ENCODE results near the gene CMSS1.

CMSS1 gene

GRCh38 chr3:99794485-99794884, 23.2 kb upstream of the CMSS1 start:
- TF ChIP-seq POLR2A (IDR thresholded peaks at IDR 0.05; ENCODE audit: low read depth, low read length) = no peak
- DNase-seq (ENCODE audit: insufficient read length, low spot score) (no peak), FAIRE-seq (no peak)

GRCh38 chr3:99795573-99795972, 22.1 kb upstream of the CMSS1 start:
- FAIRE-seq = no peak
- no peak for TF ChIP-seq POLR2A (IDR thresholded peaks at IDR 0.05; ENCODE audit: low read depth, low read length)
- no peak for DNase-seq (ENCODE audit: insufficient read length, low spot score)

GRCh38 chr3:99799422-99799821, 18.2 kb upstream of the CMSS1 start:
- no peak for FAIRE-seq
- TF ChIP-seq POLR2A (IDR thresholded peaks at IDR 0.05; ENCODE audit: low read depth, low read length) = no peak

GRCh38 chr3:99803297-99803696, 14.4 kb upstream of the CMSS1 start:
- no peak for DNase-seq (ENCODE audit: insufficient read length, low spot score)
- no peak for FAIRE-seq
- no peak for TF ChIP-seq POLR2A (IDR thresholded peaks at IDR 0.05; ENCODE audit: low read depth, low read length)

More at GRCh38 chr3:99799422-99799821, 18.2 kb upstream of the CMSS1 start:
- no peak for DNase-seq (ENCODE audit: insufficient read length, low spot score)

- FAIRE-seq = no peak
- no peak for TF ChIP-seq POLR2A (IDR thresholded peaks at IDR 0.05; ENCODE audit: low read depth, low read length)
- DNase-seq (ENCODE audit: insufficient read length, low spot score) = no peak
Observed at GRCh38 chr3:99805160-99805559, 12.5 kb upstream of the CMSS1 start.

- DNase-seq (ENCODE audit: insufficient read length, low spot score) (peak; percentile 30), FAIRE-seq (peak; percentile 65)
- no peak for TF ChIP-seq POLR2A (IDR thresholded peaks at IDR 0.05; ENCODE audit: low read depth, low read length)
Observed at GRCh38 chr3:99808163-99808794, 9.4 kb upstream of the CMSS1 start.

- FAIRE-seq (no peak), DNase-seq (ENCODE audit: insufficient read length, low spot score) (no peak)
- TF ChIP-seq POLR2A (IDR thresholded peaks at IDR 0.05; ENCODE audit: low read depth, low read length) = no peak
Observed at GRCh38 chr3:99809565-99809964, 8.1 kb upstream of the CMSS1 start.

GRCh38 chr3:99810403-99810802, 7.3 kb upstream of the CMSS1 start:
- FAIRE-seq (no peak), DNase-seq (ENCODE audit: insufficient read length, low spot score) (no peak)
- TF ChIP-seq POLR2A (IDR thresholded peaks at IDR 0.05; ENCODE audit: low read depth, low read length) = no peak

- TF ChIP-seq POLR2A (IDR thresholded peaks at IDR 0.05; ENCODE audit: low read depth, low read length) = no peak
- DNase-seq (ENCODE audit: insufficient read length, low spot score) = peak; percentile 7
- FAIRE-seq = no peak
Observed at GRCh38 chr3:99817047-99817436, 620 bp upstream of the CMSS1 start.

- no peak for FAIRE-seq
- TF ChIP-seq POLR2A (IDR thresholded peaks at IDR 0.05; ENCODE audit: low read depth, low read length) = no peak
- DNase-seq (ENCODE audit: insufficient read length, low spot score) = no peak
Observed at GRCh38 chr3:99818818-99819217, 1.2 kb downstream of the CMSS1 start.

GRCh38 chr3:99823723-99824711, 6.4 kb downstream of the CMSS1 start:
- FAIRE-seq = no peak
- no peak for TF ChIP-seq POLR2A (IDR thresholded peaks at IDR 0.05; ENCODE audit: low read depth, low read length)
- no peak for DNase-seq (ENCODE audit: insufficient read length, low spot score)

- peak; percentile 92 for FAIRE-seq
- no peak for TF ChIP-seq POLR2A (IDR thresholded peaks at IDR 0.05; ENCODE audit: low read depth, low read length)
- DNase-seq (ENCODE audit: insufficient read length, low spot score) = peak; percentile 19
Observed at GRCh38 chr3:99825004-99825640, 7.5 kb downstream of the CMSS1 start.

GRCh38 chr3:99829844-99830243, 12.2 kb downstream of the CMSS1 start:
- no peak for TF ChIP-seq POLR2A (IDR thresholded peaks at IDR 0.05; ENCODE audit: low read depth, low read length)
- no peak for FAIRE-seq
- no peak for DNase-seq (ENCODE audit: insufficient read length, low spot score)

- DNase-seq (ENCODE audit: insufficient read length, low spot score) (no peak), FAIRE-seq (no peak)
- no peak for TF ChIP-seq POLR2A (IDR thresholded peaks at IDR 0.05; ENCODE audit: low read depth, low read length)
Observed at GRCh38 chr3:99833617-99834205, 16.0 kb downstream of the CMSS1 start.
